GM19438 (cell line): Measurements from ENCODE around the gene MAML2.
A peak's percentile ranks its signal among the peaks of the same experiment; 100 is the strongest.

ENCODE experiments used
- ATAC-seq: cut with Tn5 transposase; IDR thresholded peaks from one replicate; pipeline ENCODE4 v1.9.1; 2021; ENCODE audit warnings: low read depth; ENCODE audit not compliant: unreplicated experiment

MAML2 gene

GRCh38 chr11:96339706-96340554 is 3.1 kb downstream of the MAML2 start:
- ATAC-seq: no peak

- ATAC-seq: peak; percentile 45
Measured at GRCh38 chr11:96338910-96339705, 3.9 kb downstream of the MAML2 start.

GRCh38 chr11:96337541-96338431 is 5.2 kb downstream of the MAML2 start:
- peak; percentile 31 for ATAC-seq

DNA sequence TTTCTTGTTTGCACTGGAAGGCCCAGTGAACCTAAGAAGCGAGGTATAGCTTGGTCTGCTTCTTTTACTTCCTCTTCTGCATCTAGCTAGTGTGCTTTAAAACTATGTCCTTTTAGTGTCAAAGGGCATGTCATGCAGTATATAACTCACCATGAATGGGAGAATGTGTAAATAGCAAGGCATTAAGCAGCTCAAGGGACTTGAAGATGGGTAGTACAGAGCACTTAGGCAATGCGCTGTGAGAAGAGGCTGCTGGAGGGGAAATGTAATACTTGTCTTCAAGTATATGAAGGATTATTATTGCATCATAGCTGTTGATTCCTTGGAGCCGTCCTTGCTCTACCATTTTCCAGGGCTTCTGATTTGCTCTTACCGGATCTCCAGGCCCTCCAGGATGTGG is 7.6 kb downstream of the MAML2 start:
- no peak for ATAC-seq

DNA sequence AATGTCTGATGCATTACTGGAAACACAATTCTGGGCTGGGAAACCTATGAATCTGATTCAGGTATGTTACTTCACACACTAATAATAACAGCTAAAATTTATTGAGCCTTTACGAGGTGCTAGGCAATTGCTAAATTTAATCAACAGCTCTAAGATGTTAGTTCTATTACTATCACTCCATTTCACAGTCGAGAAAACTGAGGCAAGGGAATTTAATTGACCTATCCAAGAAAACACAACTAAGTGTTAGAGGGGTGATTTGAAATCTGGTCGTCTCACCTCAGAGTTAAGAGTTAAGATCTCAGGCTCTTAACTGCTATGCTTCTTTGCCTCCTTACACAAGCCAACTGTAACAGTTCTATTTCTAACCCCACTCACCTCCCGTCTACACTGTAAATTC is 8.8 kb downstream of the MAML2 start:
- no peak for ATAC-seq

DNA sequence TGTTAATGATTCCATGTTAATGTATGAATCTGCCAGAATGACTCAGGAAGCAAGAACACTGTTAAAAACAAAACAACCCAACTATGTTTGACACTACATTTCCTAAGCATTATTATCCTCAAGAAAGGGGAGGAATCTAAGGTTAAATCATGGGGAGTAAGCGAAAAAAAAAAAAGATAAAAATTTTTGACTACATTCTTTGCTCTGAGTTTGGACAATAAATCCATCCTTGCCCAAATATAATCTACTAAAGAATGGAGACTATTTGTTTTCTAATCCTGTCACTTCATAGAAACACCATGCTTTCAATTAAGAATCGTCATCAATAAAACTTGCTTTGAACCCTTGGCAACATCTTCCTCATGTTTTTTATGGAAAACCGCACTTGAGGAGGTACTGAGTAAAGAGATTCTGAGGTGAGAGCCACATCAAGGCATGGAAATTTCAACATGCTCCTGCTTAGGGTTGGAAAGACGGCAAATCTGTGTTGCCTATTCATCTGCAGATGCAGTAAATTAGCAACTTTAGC is 9.7 kb downstream of the MAML2 start:
- no peak for ATAC-seq

- ATAC-seq: no peak
Measured at GRCh38 chr11:96332126-96332771, 10.7 kb downstream of the MAML2 start.

- ATAC-seq: no peak
Measured at GRCh38 chr11:96331699-96332116, 11.3 kb downstream of the MAML2 start.

- no peak for ATAC-seq
Measured at GRCh38 chr11:96330511-96330859, 12.5 kb downstream of the MAML2 start.

- no peak for ATAC-seq
Measured at GRCh38 chr11:96329855-96330510, 13.0 kb downstream of the MAML2 start.

DNA sequence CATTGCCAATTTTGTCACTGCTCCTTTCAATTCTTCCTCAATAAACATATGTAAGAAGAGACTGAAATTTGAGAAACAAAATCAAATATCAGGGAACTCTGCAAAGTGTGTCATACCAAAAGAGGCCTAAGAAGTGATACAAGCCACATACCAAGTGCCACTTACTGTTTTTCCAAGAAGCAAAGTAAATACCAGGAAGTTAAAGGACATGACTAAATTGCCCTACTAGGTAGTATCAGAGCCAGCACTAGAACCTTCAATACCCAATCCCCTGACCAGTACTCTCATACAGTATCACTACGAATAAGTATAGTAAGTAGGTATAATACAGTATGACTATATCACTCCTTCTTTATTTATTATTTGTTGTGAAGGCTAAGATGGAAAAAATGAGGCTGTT is 13.6 kb downstream of the MAML2 start:
- no peak for ATAC-seq

- ATAC-seq: no peak
Measured at GRCh38 chr11:96328395-96329010, 14.5 kb downstream of the MAML2 start.

DNA sequence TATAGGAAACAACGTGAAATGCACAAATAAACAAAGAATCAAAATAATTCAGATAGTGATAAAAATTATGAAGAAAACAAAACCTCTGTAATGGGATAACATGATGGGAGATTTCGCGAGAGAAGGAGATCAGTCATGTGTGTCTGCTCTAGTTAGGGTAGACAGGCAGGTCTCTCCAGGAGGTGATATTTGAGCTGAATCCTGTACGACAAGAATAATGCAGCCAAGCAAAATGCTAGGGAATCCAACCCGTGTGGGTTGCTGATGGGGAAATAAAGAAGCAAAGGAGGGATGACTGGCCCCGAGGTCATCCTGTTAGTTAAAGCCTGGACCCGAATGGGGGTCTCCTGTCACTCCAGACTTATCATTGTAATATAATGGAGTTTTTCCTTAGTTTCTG is 16.0 kb downstream of the MAML2 start:
- no peak for ATAC-seq

GRCh38 chr11:96324912-96325311 is 18.1 kb downstream of the MAML2 start:
- ATAC-seq: no peak

DNA sequence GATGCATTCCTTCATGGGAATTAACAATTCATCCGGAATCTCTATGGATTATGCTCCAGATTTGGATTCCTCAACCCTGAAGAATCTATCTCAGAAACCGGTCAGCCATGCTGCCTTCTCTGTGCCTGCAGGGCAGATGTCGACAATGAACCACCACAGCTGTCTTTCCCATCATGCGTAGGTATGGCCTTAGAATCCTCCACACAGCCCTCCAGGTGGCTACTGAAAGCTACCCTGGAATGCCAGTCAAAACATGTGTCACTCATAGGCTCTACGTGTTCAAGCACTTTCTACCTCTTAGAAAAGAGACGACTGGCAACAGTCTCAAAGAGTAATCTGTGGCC is 19.4 kb downstream of the MAML2 start:
- ATAC-seq: no peak

DNA sequence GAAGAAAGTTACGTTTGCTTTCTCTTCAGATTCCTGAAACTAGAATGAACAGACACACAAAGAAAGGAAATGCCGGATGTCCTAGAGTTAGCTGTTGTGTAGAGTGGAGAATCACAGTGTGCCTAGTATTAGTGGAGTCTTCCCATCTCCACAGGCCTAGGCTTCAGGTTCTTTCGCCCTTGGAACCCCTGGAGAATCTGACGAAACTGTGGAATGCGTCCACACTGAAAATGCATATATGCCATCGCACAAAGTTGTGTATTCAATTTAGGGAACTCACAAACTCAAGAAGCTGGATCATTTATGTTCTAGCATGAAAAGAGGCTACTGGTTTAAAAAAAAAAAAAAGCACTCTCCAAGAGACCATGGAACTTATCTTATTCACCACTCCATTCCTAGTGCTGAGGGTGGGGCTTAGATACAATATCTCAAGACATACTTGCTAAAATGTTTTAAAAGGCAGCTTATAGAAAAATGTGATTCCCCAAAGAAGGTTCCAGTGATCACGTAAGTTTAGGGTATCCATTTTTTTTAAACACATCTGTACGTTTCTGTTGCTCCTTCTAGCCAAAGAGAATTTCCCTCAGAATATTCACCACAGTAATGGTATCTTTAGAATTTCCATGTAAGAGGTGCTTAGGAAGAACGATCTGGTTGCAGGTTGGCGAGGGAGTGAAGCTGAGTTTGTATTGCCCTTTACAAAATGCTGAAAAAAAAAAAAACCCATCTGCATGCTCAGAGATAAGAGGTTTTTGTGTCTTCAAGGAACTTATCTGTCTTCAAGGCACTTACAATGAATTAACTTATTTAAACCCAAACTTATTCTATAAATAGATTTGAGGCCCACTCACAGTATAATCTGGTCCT is 20.0 kb downstream of the MAML2 start:
- ATAC-seq: no peak

- no peak for ATAC-seq
Measured at GRCh38 chr11:96321091-96321490, 21.9 kb downstream of the MAML2 start.

DNA sequence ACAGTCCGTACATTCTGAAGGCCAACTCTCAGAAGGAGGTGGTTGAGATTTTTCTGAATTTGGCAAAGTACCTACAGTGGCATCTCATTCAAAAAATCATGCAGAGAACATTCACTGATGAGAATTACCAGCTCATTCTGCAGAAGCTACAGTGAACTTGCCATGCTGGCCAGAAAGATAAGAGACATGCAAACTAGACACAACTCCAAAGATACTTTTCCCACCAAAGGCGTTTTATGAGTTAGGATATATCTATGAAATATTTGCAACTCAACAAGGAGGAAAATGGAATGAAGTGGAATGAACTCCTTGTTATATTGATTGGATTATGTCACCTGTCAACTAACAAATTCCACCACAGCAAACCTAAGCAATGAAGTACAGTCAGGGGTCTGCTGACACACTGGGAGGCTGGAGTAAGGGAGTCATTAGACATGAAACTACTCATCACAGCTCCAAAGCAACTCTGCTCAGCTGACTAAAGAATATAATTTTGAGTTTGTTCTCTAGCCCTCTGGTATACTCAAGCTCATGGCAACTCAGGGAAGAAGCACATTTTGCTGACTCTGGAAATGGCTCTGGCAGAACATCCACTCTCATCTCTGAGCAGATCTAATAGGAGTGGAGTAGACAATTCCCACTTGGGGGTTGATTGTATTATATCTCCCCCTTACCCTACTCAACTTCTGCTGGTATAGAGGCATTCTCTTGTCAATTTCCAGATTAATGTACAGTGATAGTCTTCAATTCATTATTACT is 22.9 kb downstream of the MAML2 start:
- ATAC-seq: no peak
